ENCODE data around the gene VSTM4.

The VSTM4 gene

DNA sequence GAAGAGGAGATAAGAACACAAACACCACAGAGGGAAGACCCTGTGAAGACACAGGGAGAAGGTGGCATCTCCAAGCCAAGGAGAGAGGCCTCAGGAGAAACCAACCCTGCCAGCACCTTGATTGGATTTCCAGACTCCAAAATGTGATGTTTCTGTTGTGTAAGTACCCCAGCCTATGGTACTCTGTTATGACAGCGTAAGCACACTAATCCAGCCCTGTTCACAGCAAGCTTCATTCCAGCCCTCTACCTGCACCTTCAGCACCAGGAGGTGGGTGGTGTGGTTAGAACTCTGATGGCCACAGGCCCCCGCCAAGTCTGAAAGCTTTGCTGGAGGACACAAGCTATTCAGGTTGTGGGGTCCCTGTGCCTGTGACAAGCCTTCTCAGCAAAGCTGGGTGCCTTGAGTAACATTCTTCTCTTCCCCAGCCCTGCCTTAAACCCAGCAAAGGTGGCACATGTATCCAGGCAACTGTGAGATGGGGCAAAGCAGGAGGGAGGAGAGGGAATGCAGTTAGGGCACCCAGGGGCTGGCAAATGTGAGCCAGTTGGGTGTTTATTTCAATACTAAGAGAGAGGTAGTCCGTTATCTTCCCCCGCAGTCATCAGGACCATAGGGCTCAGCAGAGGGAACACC, 4.5 kb downstream of the VSTM4 start:
- Histone ChIP-seq H3K4me3 (ENCODE audit: low read length) (no peak overlapping the region), H3K27ac (ENCODE audit: low read depth, low read length) (no peak overlapping the region), H3K4me1 (ENCODE audit: control insufficient read depth, low read length) (no peaks in the 10 kb centered on the region), H3K4me2 (ENCODE audit: low read length) (no peak overlapping the region), H4K20me1 (ENCODE audit: control insufficient read depth, insufficient read depth, low read depth, low read length) (no peaks in the 10 kb centered on the region), H3K79me2 (ENCODE audit: control insufficient read depth, low read length) (no peaks in the 10 kb centered on the region), H3K27me3 (ENCODE audit: control insufficient read depth, low read length) (no peaks in the 10 kb centered on the region; the same call in 1 of the 2 replicates), H3K9me3 (ENCODE audit: control insufficient read depth, insufficient read depth, low read length) (no peaks in the 10 kb centered on the region), H3F3A (ENCODE audit: control insufficient read depth, insufficient read depth) (no peaks in the 10 kb centered on the region), H3K9me2 (replicated peaks; ENCODE audit: control insufficient read depth, low read length) (no peaks in the 10 kb centered on the region), H3K36me3 (ENCODE audit: control insufficient read depth, low read length) (no peaks in the 10 kb centered on the region)
- TF ChIP-seq, protein P1, sequence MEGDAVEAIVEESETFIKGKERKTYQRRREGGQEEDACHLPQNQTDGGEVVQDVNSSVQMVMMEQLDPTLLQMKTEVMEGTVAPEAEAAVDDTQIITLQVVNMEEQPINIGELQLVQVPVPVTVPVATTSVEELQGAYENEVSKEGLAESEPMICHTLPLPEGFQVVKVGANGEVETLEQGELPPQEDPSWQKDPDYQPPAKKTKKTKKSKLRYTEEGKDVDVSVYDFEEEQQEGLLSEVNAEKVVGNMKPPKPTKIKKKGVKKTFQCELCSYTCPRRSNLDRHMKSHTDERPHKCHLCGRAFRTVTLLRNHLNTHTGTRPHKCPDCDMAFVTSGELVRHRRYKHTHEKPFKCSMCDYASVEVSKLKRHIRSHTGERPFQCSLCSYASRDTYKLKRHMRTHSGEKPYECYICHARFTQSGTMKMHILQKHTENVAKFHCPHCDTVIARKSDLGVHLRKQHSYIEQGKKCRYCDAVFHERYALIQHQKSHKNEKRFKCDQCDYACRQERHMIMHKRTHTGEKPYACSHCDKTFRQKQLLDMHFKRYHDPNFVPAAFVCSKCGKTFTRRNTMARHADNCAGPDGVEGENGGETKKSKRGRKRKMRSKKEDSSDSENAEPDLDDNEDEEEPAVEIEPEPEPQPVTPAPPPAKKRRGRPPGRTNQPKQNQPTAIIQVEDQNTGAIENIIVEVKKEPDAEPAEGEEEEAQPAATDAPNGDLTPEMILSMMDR (IDR thresholded peaks at IDR 0.05; ENCODE audit: low read depth, low read length, poor library complexity, severe bottlenecking), result no peak
- no peak for TF ChIP-seq EZH2phosphoT487 (IDR thresholded peaks at IDR 0.05; ENCODE audit: borderline replicate concordance, low read length)

DNA sequence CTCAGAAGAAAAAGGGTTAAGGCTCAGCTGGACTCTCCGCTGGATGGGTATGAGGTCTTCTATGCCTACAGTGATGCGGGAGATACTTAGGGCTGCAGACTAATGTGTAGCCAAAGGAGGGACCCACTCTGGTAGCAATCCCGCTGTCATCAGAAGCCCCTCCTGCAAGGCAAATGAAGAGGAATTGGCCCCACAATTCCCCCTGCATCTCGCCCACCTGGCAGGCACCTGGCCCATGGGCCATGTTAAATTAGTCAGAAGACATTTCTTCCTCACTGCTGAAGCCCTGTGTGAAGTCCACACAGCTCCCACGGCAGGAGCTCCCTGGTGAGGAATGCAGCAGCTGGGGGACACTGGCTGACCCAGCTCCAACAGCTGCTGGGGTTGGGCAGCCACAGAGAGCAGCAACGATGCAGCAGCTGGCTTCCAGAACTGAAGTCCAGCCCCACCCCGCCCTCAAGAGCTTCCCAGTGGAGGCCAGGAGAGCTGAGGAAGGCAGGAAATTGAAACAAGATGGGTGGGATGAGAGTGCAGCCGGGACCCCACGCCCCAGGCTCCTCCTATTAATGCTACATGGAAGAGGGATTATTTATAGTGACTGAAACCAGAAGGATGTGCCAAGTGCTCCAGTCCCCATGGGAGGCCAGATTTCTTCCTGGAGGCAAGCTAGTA, 5.5 kb downstream of the VSTM4 start:
- no peak for TF ChIP-seq EZH2phosphoT487 (IDR thresholded peaks at IDR 0.05; ENCODE audit: borderline replicate concordance, low read length)
- TF ChIP-seq, protein P1 (IDR thresholded peaks at IDR 0.05; ENCODE audit: low read depth, low read length, poor library complexity, severe bottlenecking), result no peak
- Histone ChIP-seq H3K27me3 (ENCODE audit: control insufficient read depth, low read length) (no peaks in the 10 kb centered on the region; the same call in 1 of the 2 replicates), H3K4me2 (ENCODE audit: low read length) (no peak overlapping the region), H3K36me3 (ENCODE audit: control insufficient read depth, low read length) (no peaks in the 10 kb centered on the region), H3F3A (ENCODE audit: control insufficient read depth, insufficient read depth) (no peaks in the 10 kb centered on the region), H3K27ac (ENCODE audit: low read depth, low read length) (no peak overlapping the region), H3K9me3 (ENCODE audit: control insufficient read depth, insufficient read depth, low read length) (no peaks in the 10 kb centered on the region), H3K4me1 (ENCODE audit: control insufficient read depth, low read length) (no peaks in the 10 kb centered on the region), H3K79me2 (ENCODE audit: control insufficient read depth, low read length) (no peaks in the 10 kb centered on the region), H4K20me1 (ENCODE audit: control insufficient read depth, insufficient read depth, low read depth, low read length) (no peaks in the 10 kb centered on the region), H3K9me2 (replicated peaks; ENCODE audit: control insufficient read depth, low read length) (no peaks in the 10 kb centered on the region), H3K4me3 (ENCODE audit: low read length) (no peak overlapping the region)

DNA sequence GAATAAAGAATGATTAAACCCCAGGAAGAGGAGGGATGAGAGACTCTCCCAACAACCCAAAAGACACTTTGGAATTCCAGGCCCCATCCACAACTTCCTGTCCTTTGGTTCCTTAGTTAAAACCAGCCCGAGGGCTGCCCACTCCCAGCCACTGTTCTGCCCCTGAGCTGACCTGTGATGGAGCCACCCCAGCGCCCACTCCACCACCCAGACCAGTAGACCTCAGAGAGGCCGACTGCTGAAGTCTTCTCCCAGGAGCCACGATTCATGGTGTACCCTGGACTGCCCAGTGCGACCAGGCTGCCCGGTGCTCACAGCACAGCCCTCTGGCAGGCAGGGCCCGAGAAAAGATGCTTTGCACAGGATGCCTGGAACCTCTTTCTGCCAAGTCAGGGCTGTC, 6.7 kb downstream of the VSTM4 start:
- Histone ChIP-seq H3K9me3 (ENCODE audit: control insufficient read depth, insufficient read depth, low read length) (no peaks in the 10 kb centered on the region), H3K4me3 (ENCODE audit: low read length) (no peak overlapping the region), H3K27me3 (ENCODE audit: control insufficient read depth, low read length) (no peaks in the 10 kb centered on the region), H3K36me3 (ENCODE audit: control insufficient read depth, low read length) (no peaks in the 10 kb centered on the region), H3K4me1 (ENCODE audit: control insufficient read depth, low read length) (no peaks in the 10 kb centered on the region), H4K20me1 (ENCODE audit: control insufficient read depth, insufficient read depth, low read depth, low read length) (no peaks in the 10 kb centered on the region), H3K4me2 (ENCODE audit: low read length) (no peak overlapping the region), H3F3A (ENCODE audit: control insufficient read depth, insufficient read depth) (no peaks in the 10 kb centered on the region), H3K79me2 (ENCODE audit: control insufficient read depth, low read length) (no peaks in the 10 kb centered on the region), H3K27ac (ENCODE audit: low read depth, low read length) (no peak overlapping the region), H3K9me2 (replicated peaks; ENCODE audit: control insufficient read depth, low read length) (no peaks in the 10 kb centered on the region)
- TF ChIP-seq, protein P1 (IDR thresholded peaks at IDR 0.05; ENCODE audit: low read depth, low read length, poor library complexity, severe bottlenecking), result no peak
- TF ChIP-seq EZH2phosphoT487 (IDR thresholded peaks at IDR 0.05; ENCODE audit: borderline replicate concordance, low read length), result no peak

Measured in DOHH2 (cell line).